Activated naive CD4-positive, alpha-beta T cell treated with anti-CD3 and anti-CD28 coated beads, Interleukin-2, amount 10 ng/mL, durations not matched to agents 7 days and 5 days (primary cell): ENCODE data around the gene GAS7.
A peak's percentile ranks its signal among the peaks of the same experiment; 100 is the strongest.

Experiments
- CTCF ChIA-PET: fragments of 350-600 bp; sonication (Branson Sonifier 250); formaldehyde crosslinking; loops from one replicate; lab custom pipeline; 2021; ENCODE audit warnings: antibody characterized with exemption; lab: Charles Lee
- DNase-seq: peaks from one replicate; pipeline ENCODE4 v3.0.0-alpha.2; 2020
- H3K27ac Mint-ChIP-seq: one replicate; pipeline ENCODE4 v1.8.0; 2021; ENCODE audit warnings: mild to moderate bottlenecking, moderate library complexity, mixed read lengths
- H3K27me3 Mint-ChIP-seq: one replicate; pipeline ENCODE4 v1.8.0; 2021; ENCODE audit warnings: mild to moderate bottlenecking, mixed read lengths
- H3K36me3 Mint-ChIP-seq: one replicate; pipeline ENCODE4 v1.8.0; 2021; ENCODE audit warnings: mixed read lengths
- H3K4me1 Mint-ChIP-seq: one replicate; pipeline ENCODE4 v1.8.0; 2021; ENCODE audit warnings: mixed read lengths
- H3K4me3 Mint-ChIP-seq: one replicate; pipeline ENCODE4 v1.8.0; 2021; ENCODE audit warnings: mild to moderate bottlenecking, moderate library complexity, mixed read lengths
- H3K9me3 Mint-ChIP-seq: one replicate; pipeline ENCODE4 v1.8.0; 2021; ENCODE audit warnings: mixed read lengths

The GAS7 gene

GRCh38 chr17:10215286-10215685 is 16.9 kb upstream of the GAS7 start:
- CTCF ChIA-PET: no interaction called here

GRCh38 chr17:10211666-10212065 is 13.3 kb upstream of the GAS7 start:
- no peak overlapping the region for H3K4me3 Mint-ChIP-seq
- no peak for DNase-seq
- H3K27ac Mint-ChIP-seq: no peak overlapping the region
- CTCF ChIA-PET: no interaction called here
- no peaks in the 10 kb centered on the region for H3K27me3 Mint-ChIP-seq
- H3K9me3 Mint-ChIP-seq: peaks cover 12% of the 10 kb centered on the region
- H3K36me3 Mint-ChIP-seq: no peaks in the 10 kb centered on the region
- no peaks in the 10 kb centered on the region for H3K4me1 Mint-ChIP-seq

More at GRCh38 chr17:10215286-10215685, 16.9 kb upstream of the GAS7 start:
- no peak overlapping the region for H3K27ac Mint-ChIP-seq
- no peak overlapping the region for H3K4me3 Mint-ChIP-seq
- H3K36me3 Mint-ChIP-seq: no peaks in the 10 kb centered on the region
- no peak for DNase-seq
- H3K4me1 Mint-ChIP-seq: no peaks in the 10 kb centered on the region
- peaks cover 22% of the 10 kb centered on the region for H3K9me3 Mint-ChIP-seq
- H3K27me3 Mint-ChIP-seq: no peaks in the 10 kb centered on the region

DNA sequence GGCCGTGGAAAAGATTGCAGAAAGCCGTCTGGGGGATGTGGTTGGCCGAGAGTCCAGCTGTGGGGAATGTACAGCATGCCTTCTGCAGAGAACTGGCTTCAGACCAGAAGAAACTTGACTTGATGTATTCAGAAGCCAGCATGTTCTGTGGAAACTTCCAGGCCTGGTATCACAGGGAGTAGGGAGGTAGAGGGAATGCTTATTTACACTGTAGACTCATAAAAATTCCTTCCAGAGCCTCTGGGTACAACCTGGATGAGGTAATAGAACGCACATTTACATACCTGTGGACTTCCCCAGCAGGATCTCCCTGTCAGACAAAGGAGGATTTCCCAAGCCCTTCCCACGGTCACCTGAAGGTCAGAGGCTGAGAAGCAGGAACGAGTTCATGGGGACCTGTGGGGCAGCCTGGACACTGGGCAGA is 11.8 kb upstream of the GAS7 start:
- DNase-seq: no peak
- H3K27ac Mint-ChIP-seq: no peak overlapping the region
- no peaks in the 10 kb centered on the region for H3K4me1 Mint-ChIP-seq
- peaks cover 17% of the 10 kb centered on the region for H3K9me3 Mint-ChIP-seq
- H3K27me3 Mint-ChIP-seq: no peaks in the 10 kb centered on the region
- H3K4me3 Mint-ChIP-seq: no peak overlapping the region
- H3K36me3 Mint-ChIP-seq: no peaks in the 10 kb centered on the region
- CTCF ChIA-PET: no interaction called here

DNA sequence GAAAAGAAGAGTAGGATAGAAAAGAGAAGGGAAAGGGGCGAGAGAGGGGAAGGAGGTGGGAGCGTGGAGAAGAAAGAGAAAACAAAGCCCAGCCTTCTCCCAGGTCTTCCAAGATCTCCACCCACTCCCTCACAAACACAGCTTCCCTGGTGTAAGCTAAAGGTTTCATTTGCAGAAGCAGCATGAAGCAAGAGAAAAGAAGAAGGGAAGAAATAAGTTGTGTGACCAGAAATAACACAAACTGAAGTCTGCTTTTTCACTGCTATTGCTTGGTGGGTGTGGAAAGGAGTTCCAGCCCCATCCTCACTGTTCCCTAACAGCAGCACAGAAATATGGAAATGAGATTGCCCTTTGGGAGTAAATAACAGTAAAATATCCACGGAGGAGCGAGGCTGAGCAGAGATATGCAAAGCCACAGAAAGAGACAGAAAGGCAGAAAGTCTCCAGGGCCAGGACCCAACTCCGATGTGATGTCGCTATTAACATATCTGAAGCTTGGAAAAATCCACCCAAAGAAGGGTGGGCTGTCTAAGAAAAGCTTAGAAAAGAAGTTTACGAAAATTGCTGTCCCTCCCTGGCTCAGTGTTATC is 10.3 kb upstream of the GAS7 start:
- no peak for DNase-seq
- CTCF ChIA-PET: no interaction called here
- Mint-ChIP-seq H3K27ac (no peak overlapping the region), H3K4me3 (no peak overlapping the region), H3K27me3 (no peaks in the 10 kb centered on the region), H3K9me3 (peaks cover 25% of the 10 kb centered on the region), H3K36me3 (no peaks in the 10 kb centered on the region), H3K4me1 (no peaks in the 10 kb centered on the region)

- Mint-ChIP-seq H3K9me3 (peaks cover 23% of the 10 kb centered on the region), H3K27me3 (no peaks in the 10 kb centered on the region), H3K27ac (no peak overlapping the region), H3K4me3 (no peak overlapping the region), H3K36me3 (no peaks in the 10 kb centered on the region), H3K4me1 (no peaks in the 10 kb centered on the region)
- CTCF ChIA-PET: no interaction called here
- no peak for DNase-seq
Measured at GRCh38 chr17:10207153-10207552, 8.7 kb upstream of the GAS7 start.

- peaks cover 6% of the 10 kb centered on the region for H3K27me3 Mint-ChIP-seq
- H3K9me3 Mint-ChIP-seq: peaks cover 21% of the 10 kb centered on the region
- H3K4me1 Mint-ChIP-seq: no peaks in the 10 kb centered on the region
- H3K27ac Mint-ChIP-seq: no peak overlapping the region
- DNase-seq: no peak
- no peaks in the 10 kb centered on the region for H3K36me3 Mint-ChIP-seq
- CTCF ChIA-PET: no interaction called here
- no peak overlapping the region for H3K4me3 Mint-ChIP-seq
Measured at GRCh38 chr17:10205549-10206185, 7.3 kb upstream of the GAS7 start.

DNA sequence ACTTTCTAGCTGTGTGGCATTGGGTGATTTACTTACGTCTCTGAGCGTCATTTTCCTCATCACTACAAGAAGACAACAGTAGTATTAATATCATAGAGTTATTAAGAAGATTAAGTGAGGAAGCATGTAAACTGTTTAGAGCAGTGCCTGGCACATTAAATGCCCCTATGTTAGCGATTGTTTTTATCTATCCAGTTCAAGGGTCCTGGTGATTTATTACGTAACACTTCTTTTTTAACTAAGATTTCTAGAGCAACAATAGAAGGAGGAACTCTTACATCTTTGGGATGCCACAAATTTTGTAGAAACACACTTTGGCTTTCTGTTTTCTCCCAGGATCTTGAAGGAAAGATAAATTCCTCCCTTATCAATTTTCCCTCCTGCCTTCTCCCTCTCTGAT is 3.3 kb upstream of the GAS7 start:
- CTCF ChIA-PET: no interaction called here
- H3K36me3 Mint-ChIP-seq: peaks cover 1% of the 10 kb centered on the region

GRCh38 chr17:10200645-10201044 is 2.2 kb upstream of the GAS7 start:
- CTCF ChIA-PET: no interaction called here
- peaks cover 18% of the 10 kb centered on the region for H3K9me3 Mint-ChIP-seq
- peaks cover 50% of the 10 kb centered on the region for H3K27me3 Mint-ChIP-seq
- H3K27ac Mint-ChIP-seq: no peak overlapping the region
- no peak for DNase-seq
- peaks cover 1% of the 10 kb centered on the region for H3K36me3 Mint-ChIP-seq
- peaks cover 8% of the 10 kb centered on the region for H3K4me1 Mint-ChIP-seq
- H3K4me3 Mint-ChIP-seq: no peak overlapping the region

More for the DNA sequence above, 3.3 kb upstream of the GAS7 start:
- Mint-ChIP-seq H3K4me1 (peaks cover 8% of the 10 kb centered on the region), H3K27ac (no peak overlapping the region), H3K27me3 (peaks cover 40% of the 10 kb centered on the region), H3K9me3 (peaks cover 21% of the 10 kb centered on the region), H3K4me3 (no peak overlapping the region)
- no peak for DNase-seq

DNA sequence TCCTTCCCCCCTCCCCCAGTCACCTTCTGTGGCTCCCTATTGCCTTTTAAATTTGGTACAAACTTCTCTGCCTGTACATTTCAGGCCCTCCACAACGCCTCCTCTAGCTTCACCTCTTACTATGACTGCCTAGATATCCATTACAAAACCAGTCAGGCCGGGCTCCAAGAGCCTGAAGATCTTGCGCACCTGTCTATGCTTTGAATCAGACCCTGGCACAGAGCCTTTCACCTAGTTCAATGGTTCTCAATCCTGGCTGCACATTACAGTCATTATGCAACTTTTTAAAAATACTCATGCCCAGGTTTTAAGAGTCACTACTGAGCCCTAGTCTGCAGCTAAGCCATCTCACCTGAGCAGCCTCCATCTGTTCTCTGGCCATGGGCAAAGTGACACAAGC is 1.6 kb upstream of the GAS7 start:
- peaks cover 16% of the 10 kb centered on the region for H3K9me3 Mint-ChIP-seq
- H3K36me3 Mint-ChIP-seq: peaks cover 1% of the 10 kb centered on the region
- H3K27me3 Mint-ChIP-seq: peaks cover 55% of the 10 kb centered on the region
- CTCF ChIA-PET: no interaction called here
- H3K4me1 Mint-ChIP-seq: peaks cover 8% of the 10 kb centered on the region
- H3K27ac Mint-ChIP-seq: peak overlapping the region; percentile 47
- DNase-seq: no peak
- peak overlapping the region; percentile 4 for H3K4me3 Mint-ChIP-seq

DNA sequence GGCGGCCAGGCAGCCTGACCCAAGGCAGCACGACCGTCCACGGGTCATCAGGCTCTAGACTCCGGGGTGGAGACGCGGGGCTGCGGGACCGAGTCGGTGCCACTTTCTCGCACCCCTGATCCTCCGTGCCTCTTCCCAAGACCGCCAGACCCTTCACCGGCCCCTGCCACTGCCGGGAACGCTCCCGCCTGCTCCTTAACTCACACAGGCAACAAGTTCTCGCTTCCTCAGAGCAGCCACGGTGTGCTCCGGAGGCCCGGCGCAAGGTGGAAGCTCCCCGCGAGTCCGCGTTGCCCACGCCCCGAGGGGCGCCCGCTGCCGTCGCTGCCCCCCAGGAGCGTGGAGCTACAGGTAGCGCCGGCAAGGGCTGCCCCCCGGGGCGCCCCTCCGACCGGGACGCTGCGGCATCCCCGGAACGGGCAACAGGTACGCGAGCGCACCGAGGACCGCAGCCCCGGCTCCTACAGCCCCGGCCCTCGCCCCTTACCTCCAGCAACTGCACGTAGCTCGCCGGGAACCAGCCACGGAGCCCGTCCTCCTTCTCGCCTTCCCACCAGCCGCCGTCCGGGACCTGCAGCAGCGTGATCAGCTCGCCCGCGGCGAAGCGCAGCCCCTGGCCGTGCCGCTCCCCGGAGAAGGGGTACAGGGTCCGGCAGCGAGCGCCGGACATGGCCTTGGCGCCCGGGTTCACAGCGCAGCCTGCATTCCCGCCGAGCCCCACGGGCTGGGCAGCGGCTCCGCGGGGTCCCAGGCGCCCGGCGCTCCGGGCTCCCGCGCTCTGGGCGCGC is 491 bp downstream of the GAS7 start:
- Mint-ChIP-seq H3K4me3 (no peak overlapping the region), H3K27me3 (peaks cover 57% of the 10 kb centered on the region), H3K9me3 (peaks cover 17% of the 10 kb centered on the region), H3K4me1 (peaks cover 8% of the 10 kb centered on the region), H3K36me3 (peaks cover 1% of the 10 kb centered on the region), H3K27ac (no peak overlapping the region)
- CTCF ChIA-PET: no interaction called here
- peak; percentile 23 for DNase-seq

- Mint-ChIP-seq H3K27ac (no peak overlapping the region), H3K36me3 (peaks cover 1% of the 10 kb centered on the region), H3K9me3 (peaks cover 17% of the 10 kb centered on the region), H3K27me3 (peaks cover 57% of the 10 kb centered on the region), H3K4me3 (no peak overlapping the region), H3K4me1 (peaks cover 8% of the 10 kb centered on the region)
- no peak for DNase-seq
- CTCF ChIA-PET: no interaction called here
Measured at GRCh38 chr17:10197362-10197720, 1.1 kb downstream of the GAS7 start.

DNA sequence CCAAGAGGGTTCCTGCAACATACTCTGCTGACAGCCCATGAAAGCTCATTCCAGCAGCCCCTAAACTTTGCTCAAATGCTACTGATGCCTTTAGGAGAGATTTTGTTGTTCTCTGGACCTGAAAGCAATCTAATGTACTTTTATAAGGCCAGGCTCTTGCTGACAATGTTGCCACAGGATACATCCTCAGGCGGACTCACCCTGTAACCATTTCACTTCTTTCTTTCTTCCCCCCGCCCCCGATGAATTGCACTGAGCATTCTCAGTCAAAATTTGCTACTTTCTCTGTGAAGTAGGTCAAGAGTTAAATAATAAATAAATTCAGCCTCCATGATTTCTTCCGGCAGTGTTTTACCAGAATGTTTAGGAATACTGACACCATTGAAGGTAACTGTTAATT is 1.5 kb downstream of the GAS7 start:
- Mint-ChIP-seq H3K36me3 (peaks cover 1% of the 10 kb centered on the region), H3K4me1 (peaks cover 8% of the 10 kb centered on the region), H3K9me3 (peaks cover 17% of the 10 kb centered on the region), H3K27ac (no peak overlapping the region), H3K4me3 (no peak overlapping the region), H3K27me3 (peaks cover 57% of the 10 kb centered on the region)
- CTCF ChIA-PET: no interaction called here
- no peak for DNase-seq

GRCh38 chr17:10196384-10196895 is 2.0 kb downstream of the GAS7 start:
- H3K4me3 Mint-ChIP-seq: no peak overlapping the region
- DNase-seq: no peak
- peaks cover 17% of the 10 kb centered on the region for H3K9me3 Mint-ChIP-seq
- peaks cover 8% of the 10 kb centered on the region for H3K4me1 Mint-ChIP-seq
- peaks cover 1% of the 10 kb centered on the region for H3K36me3 Mint-ChIP-seq
- CTCF ChIA-PET: no interaction called here
- no peak overlapping the region for H3K27ac Mint-ChIP-seq
- peaks cover 57% of the 10 kb centered on the region for H3K27me3 Mint-ChIP-seq

DNA sequence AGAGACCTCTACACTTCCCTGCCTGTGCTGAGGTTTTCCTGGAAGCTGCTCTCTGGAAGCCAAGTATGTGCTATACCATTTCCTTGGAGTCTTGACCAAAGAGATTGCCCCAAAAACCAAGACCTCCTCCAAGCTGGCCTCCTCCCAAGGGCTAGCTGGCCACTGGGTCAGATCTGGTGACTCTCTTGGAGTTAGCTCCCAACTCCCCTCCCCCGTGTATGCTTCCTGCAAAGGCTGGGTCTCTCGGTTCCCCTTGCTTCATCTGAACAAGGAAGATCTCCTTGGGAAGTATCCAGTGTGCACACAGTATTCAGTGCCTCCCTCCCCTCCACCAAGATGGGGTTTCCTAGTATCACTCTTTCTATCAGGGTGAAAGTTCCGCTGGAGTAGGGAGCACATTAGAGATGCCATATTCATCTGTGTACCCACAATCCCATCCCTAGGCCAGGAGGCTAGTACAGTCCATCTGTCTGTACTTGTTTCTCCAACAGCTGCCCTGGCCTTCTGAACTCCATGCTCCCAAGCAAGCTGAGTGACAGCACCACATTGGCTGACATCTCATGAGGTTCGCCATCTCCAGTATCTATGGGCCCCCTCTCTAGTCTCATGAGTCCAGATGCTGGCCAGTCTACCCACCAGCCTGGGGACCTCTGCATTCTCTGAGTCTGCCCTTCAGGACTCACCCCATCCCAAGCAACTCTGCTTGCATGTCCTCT is 3.2 kb downstream of the GAS7 start:
- no peak overlapping the region for H3K4me3 Mint-ChIP-seq
- H3K9me3 Mint-ChIP-seq: peaks cover 17% of the 10 kb centered on the region

More for the DNA sequence above, 3.2 kb downstream of the GAS7 start:
- Mint-ChIP-seq H3K4me1 (peaks cover 8% of the 10 kb centered on the region), H3K36me3 (peaks cover 1% of the 10 kb centered on the region), H3K27me3 (peaks cover 46% of the 10 kb centered on the region), H3K27ac (no peak overlapping the region)
- CTCF ChIA-PET: no interaction called here
- DNase-seq: no peak
